HG03066 (cell line): Measurements from ENCODE around the gene BFSP1.

ENCODE experiments used
- ATAC-seq: cut with Tn5 transposase; IDR thresholded peaks from one replicate; pipeline ENCODE4 v1.9.1; 2021; ENCODE audit warnings: low read depth; ENCODE audit not compliant: unreplicated experiment

BFSP1 gene

GRCh38 chr20:17530716-17531664 is at the start of gene BFSP1:
Gene BFSP1, minus strand, starts transcription at chr20:17531379. Its CDS starts 50 bp downstream, at chr20:17531329.
- ATAC-seq, result no peak

DNA sequence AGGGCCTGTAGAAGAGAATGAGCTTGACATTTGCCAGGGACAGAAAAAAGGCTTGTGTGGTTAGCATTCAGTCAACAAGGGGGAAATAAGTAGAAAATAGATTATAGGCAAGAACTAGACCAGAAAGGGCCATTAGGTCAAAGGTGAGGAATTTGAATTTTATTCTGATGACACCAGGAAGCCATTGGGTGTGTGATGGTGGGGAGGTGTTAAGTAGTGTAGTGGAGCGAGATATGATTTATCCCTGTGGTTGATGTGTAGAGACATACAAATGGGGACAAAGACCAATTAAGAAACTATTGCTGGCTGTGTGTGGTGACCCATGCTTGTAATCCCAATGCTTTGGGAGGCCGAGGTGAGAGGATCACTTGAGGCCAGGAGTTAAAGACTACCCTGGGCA is 49.7 kb upstream of the BFSP1 start:
- ATAC-seq, result no peak

- no peak for ATAC-seq
These were observed 48.3 kb upstream of the BFSP1 start for GRCh38 chr20:17579369-17580039.

- no peak for ATAC-seq
These were observed 45.0 kb upstream of the BFSP1 start for GRCh38 chr20:17576215-17576614.

DNA sequence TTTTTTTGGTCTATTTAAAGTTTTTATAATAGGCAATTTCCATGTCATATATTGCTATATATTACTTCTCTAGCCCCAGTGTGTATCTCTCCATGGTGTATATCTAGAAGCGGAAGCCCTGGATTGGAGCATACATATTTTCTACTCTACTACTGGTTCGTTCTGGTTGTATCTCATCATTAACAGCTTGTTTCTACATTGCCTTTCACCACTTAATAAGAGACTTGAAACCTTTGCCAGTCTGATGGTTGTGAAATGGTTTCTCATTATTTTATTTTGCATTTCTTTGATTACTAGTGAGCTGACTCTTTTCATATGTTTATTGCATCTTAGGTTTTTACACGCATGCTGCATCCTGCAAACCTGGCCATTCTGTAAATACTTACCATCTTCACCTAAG is 42.3 kb upstream of the BFSP1 start:
- no peak for ATAC-seq

- no peak for ATAC-seq
These were observed 41.0 kb upstream of the BFSP1 start for GRCh38 chr20:17572034-17572638.

- ATAC-seq, result no peak
These were observed 40.0 kb upstream of the BFSP1 start for GRCh38 chr20:17571153-17571527.

GRCh38 chr20:17570347-17571152 is 39.4 kb upstream of the BFSP1 start:
- ATAC-seq, result peak; percentile 35

DNA sequence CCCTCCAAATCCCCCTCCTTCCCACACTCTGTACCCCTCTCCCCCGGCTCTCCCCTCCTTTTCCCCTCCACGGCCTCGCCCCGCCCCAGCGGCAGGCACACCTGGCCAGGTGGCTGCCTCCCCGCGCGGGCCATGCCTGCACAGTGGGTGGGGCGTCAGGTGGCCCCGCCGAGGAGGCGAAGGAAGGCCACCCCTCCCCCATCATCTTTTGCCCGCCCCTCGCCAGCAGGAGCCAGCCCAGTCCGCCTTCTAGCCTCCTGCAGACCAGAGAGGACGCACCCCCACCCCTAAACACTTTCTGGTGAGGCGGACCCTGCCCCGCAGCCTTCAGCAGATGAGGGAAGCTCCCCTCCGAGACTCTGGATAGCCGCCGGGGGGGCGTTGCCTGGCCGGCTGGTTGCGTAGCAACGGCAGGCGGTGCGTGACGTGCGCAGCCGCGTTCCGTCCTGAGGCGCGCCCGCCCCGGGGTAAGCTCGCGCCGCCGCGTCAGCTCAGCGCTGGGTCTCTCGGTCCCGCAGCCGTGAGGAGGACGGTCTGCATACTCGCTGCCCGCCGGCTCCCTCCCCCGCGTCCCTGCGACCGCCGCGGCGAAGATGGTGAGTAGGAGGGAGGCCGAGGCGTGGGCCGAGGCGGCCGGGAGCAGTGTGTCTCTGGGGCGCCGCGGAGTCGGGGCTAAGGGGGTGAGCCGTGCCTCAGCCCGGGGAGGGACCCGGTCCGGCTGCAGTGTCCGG is 38.6 kb upstream of the BFSP1 start, which contains the start of gene DSTN:
TSS of gene DSTN (plus strand) at position 460 of the 731 bp plus-strand sequence. CDS start at position 594, 134 bp downstream.
- peak; percentile 88 for ATAC-seq

GRCh38 chr20:17568972-17569521 is 37.9 kb upstream of the BFSP1 start:
- ATAC-seq, result no peak

GRCh38 chr20:17568045-17568788 is 37.0 kb upstream of the BFSP1 start:
- no peak for ATAC-seq

DNA sequence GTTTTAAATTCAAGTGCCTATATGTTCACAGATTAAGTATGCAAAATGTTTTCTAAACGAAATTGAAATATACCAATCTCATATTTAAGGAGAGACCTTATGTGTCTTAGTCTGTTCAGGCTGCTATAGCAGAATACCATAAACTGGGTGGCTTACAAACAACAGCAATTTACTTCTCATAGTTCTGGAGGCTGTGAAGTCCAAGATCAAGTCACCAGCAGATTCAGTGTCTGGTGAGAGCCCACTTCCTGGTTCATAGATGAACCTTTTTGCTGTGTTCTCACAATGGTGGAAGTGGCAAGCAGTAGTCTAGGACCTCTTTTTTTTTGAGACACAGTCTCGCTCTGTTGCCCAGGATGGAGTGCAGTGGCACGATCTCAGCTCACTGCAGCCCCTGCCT is 35.2 kb upstream of the BFSP1 start:
- ATAC-seq, result no peak

GRCh38 chr20:17565169-17565845 is 34.1 kb upstream of the BFSP1 start:
- ATAC-seq, result no peak

GRCh38 chr20:17562804-17563305 is 31.7 kb upstream of the BFSP1 start:
- ATAC-seq, result no peak

- no peak for ATAC-seq
These were observed 29.3 kb upstream of the BFSP1 start for GRCh38 chr20:17560344-17561074.

DNA sequence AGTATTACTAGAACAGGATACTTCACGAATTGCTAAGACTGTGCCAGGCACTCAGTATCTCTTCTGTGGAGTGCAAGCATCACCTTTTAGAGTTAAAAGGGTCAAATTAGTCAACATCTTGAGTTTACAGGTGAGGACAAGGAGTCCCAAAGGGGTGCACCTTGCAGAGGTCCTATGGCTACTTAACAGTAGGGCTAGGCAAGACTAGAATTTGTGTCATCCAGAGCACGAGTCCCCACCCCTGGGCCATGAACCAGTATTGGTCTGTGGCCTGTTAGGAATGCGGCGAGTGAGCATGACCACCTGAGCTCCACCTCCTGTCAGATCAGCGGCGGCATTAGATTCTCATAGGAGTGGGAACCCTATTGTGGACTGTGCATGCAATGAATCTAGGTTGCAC is 28.2 kb upstream of the BFSP1 start:
- no peak for ATAC-seq

- ATAC-seq, result no peak
These were observed 27.7 kb upstream of the BFSP1 start for GRCh38 chr20:17558941-17559304.
